Ramos (cell line): ENCODE measurements around the gene AP1G2.

ENCODE experiments used
- in situ Hi-C: fragments of 300-500 bp; cut with MboI; formaldehyde crosslinking; loops from one replicate; pipeline ENCODE4 v1.14.3; 2022; ENCODE audit warnings: low sequenced_read_pairs; ENCODE audit not compliant: unreplicated experiment

Gene AP1G2

GRCh38 chr14:23559926-23560520 lies 7.6 kb downstream of the AP1G2 start:
- in situ Hi-C loops: loop anchor here (5.0 to 10.0 kb wide), 4 partner anchors 83 to 875 kb away; partner anchors contain the start of genes BCL2L2, PABPN1 and PPP1R3E

GRCh38 chr14:23559010-23559925 lies 8.3 kb downstream of the AP1G2 start:
- in situ Hi-C loops: loop anchor here (5.0 to 10.0 kb wide), 2 partner anchors 82 to 234 kb away; partner anchors contain the start of gene PABPN1

- in situ Hi-C loops: loop anchor here (5.0 to 10.0 kb wide), 2 partner anchors 81 to 234 kb away; partner anchors contain the start of gene PABPN1
These were observed 9.1 kb downstream of the AP1G2 start for GRCh38 chr14:23558346-23559009.

- in situ Hi-C loops: loop anchor here (5.0 to 10.0 kb wide), 2 partner anchors 81 to 233 kb away; partner anchors contain the start of gene PABPN1
These were observed 9.6 kb downstream of the AP1G2 start for GRCh38 chr14:23557946-23558345.

GRCh38 chr14:23557521-23557920 lies 10.1 kb downstream of the AP1G2 start:
- in situ Hi-C loops: loop anchor here (5.0 to 10.0 kb wide), 2 partner anchors 80 to 233 kb away; partner anchors contain the start of gene PABPN1

- in situ Hi-C loops: loop anchor here (5.0 to 10.0 kb wide), 2 partner anchors 80 to 232 kb away; partner anchors contain the start of gene PABPN1
These were observed 10.7 kb downstream of the AP1G2 start for GRCh38 chr14:23556700-23557440.

GRCh38 chr14:23555882-23556699 lies 11.5 kb downstream of the AP1G2 start, which contains the start of gene THTPA:
THTPA (plus strand) TSS chr14:23556271; CDS start chr14:23556758, 487 bp downstream.
- in situ Hi-C loops: loop anchor here (5.0 to 10.0 kb wide), 2 partner anchors 79 to 231 kb away; partner anchors contain the start of gene PABPN1

- in situ Hi-C loops: loop anchor here (5.0 to 10.0 kb wide), 2 partner anchors 78 to 231 kb away; partner anchors contain the start of gene PABPN1
These were observed 12.1 kb downstream of the AP1G2 start for GRCh38 chr14:23555533-23555881.

- in situ Hi-C loops: loop anchor here (10.0 kb wide), 1 partner anchor 227 kb away; the partner anchor contains the start of gene PABPN1
These were observed 16.1 kb downstream of the AP1G2 start, which contains the start of gene ZFHX2 for GRCh38 chr14:23551266-23552028. ZFHX2 (minus strand) TSS chr14:23551765; CDS start chr14:23535325, 16,440 bp downstream.

GRCh38 chr14:23550812-23551265 lies 16.8 kb downstream of the AP1G2 start:
- in situ Hi-C loops: loop anchor here (10.0 kb wide), 1 partner anchor 226 kb away; the partner anchor contains the start of gene PABPN1

- in situ Hi-C loops: loop anchor here (10.0 kb wide), 1 partner anchor 225 kb away; the partner anchor contains the start of gene PABPN1
These were observed 17.3 kb downstream of the AP1G2 start for GRCh38 chr14:23550131-23550811.

GRCh38 chr14:23548351-23549318 lies 19.0 kb downstream of the AP1G2 start:
- in situ Hi-C loops: no loop called here

- in situ Hi-C loops: no loop called here
These were observed 19.7 kb downstream of the AP1G2 start for GRCh38 chr14:23547924-23548323.

GRCh38 chr14:23546450-23547035 lies 21.0 kb downstream of the AP1G2 start:
- in situ Hi-C loops: no loop called here

- in situ Hi-C loops: no loop called here
These were observed 21.7 kb downstream of the AP1G2 start for GRCh38 chr14:23545740-23546365.
